ENCODE data around the gene OSR1. TPM values are rescaled to one million over a fixed set of nuclear protein-coding genes. Genes with fewer than 3 reads are reported as not detected.

Gene OSR1
- total and polyA plus RNA-seq, 2 experiments from 2014 or later: 0.24 TPM; not detected in 1

DNA sequence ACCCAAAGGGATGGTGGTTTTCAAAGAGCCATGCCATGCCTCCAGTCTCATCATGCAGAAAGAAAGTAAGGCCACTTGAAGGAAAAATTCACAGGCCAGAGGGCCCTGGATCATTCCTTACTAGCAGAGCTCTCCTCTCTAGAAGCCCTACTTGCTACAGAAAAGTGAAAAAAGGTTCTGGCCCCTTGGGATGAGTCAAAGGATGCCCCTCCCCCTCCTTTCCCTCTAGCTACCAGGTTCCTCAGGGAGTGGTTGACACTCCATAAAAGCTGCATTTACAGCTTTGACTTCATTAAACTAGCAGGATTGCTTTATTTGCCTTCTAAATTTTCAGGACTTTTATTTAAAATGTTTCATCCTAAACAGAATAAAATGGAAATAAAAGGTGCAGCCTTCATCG, 21.2 kb downstream of the OSR1 start:
- Histone ChIP-seq H3K4me1 (ENCODE audit: insufficient read depth) (no peaks in the 10 kb centered on the region), H3F3A (replicated peaks; ENCODE audit: low read depth) (no peaks in the 10 kb centered on the region), H3K9me2 (ENCODE audit: insufficient read depth) (no peaks in the 10 kb centered on the region), H3K36me3 (ENCODE audit: insufficient read depth) (no peaks in the 10 kb centered on the region), H3K27me3 (ENCODE audit: insufficient read depth) (no peaks in the 10 kb centered on the region), H3K27ac (ENCODE audit: low read depth) (no peak overlapping the region), H2AFZ (no peak overlapping the region), H3K4me2 (no peak overlapping the region), H4K20me1 (replicated peaks; ENCODE audit: insufficient read depth) (0 out of 2 replicates have a peak, but pooled peaks cover 2% of the 10 kb centered on the region), H3K4me3 (no peak overlapping the region), H3K79me2 (replicated peaks; ENCODE audit: insufficient read depth) (no peaks in the 10 kb centered on the region)
- peaks cover 3% of the 10 kb centered on the region; the same call in 2 of the 3 replicates for H3K9me3 Mint-ChIP-seq
- H3K4me3 Mint-ChIP-seq: no peak overlapping the region
- H3K36me3 Mint-ChIP-seq (ENCODE audit: low read depth): 0 out of 3 replicates have a peak, but pooled peaks cover 3% of the 10 kb centered on the region
- TF ChIP-seq POLR2AphosphoS5 (IDR thresholded peaks at IDR 0.05; ENCODE audit: low read depth) (no peak), EZH2phosphoT487 (IDR thresholded peaks at IDR 0.05; ENCODE audit: unreplicated experiment) (no peak), CREB1 (CRISPR knock-in tag; IDR thresholded peaks at IDR 0.05; ENCODE audit: low read depth) (no peak), ZNF331 (CRISPR knock-in tag; IDR thresholded peaks at IDR 0.05; ENCODE audit: low read depth) (no peak), NANOG (IDR thresholded peaks at IDR 0.05; ENCODE audit: borderline replicate concordance) (no peak), STAT1 (IDR thresholded peaks at IDR 0.05; ENCODE audit: unreplicated experiment) (no peak), ZNF114 (CRISPR knock-in tag; IDR thresholded peaks at IDR 0.05) (no peak), JUNB (IDR thresholded peaks at IDR 0.05; ENCODE audit: unreplicated experiment) (no peak), EZH2 (IDR thresholded peaks at IDR 0.05; ENCODE audit: low read depth, unreplicated experiment) (no peak)
- TF ChIP-seq, protein P1, sequence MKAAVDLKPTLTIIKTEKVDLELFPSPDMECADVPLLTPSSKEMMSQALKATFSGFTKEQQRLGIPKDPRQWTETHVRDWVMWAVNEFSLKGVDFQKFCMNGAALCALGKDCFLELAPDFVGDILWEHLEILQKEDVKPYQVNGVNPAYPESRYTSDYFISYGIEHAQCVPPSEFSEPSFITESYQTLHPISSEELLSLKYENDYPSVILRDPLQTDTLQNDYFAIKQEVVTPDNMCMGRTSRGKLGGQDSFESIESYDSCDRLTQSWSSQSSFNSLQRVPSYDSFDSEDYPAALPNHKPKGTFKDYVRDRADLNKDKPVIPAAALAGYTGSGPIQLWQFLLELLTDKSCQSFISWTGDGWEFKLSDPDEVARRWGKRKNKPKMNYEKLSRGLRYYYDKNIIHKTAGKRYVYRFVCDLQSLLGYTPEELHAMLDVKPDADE (IDR thresholded peaks at IDR 0.05): no peak
- TF ChIP-seq, protein P2, sequence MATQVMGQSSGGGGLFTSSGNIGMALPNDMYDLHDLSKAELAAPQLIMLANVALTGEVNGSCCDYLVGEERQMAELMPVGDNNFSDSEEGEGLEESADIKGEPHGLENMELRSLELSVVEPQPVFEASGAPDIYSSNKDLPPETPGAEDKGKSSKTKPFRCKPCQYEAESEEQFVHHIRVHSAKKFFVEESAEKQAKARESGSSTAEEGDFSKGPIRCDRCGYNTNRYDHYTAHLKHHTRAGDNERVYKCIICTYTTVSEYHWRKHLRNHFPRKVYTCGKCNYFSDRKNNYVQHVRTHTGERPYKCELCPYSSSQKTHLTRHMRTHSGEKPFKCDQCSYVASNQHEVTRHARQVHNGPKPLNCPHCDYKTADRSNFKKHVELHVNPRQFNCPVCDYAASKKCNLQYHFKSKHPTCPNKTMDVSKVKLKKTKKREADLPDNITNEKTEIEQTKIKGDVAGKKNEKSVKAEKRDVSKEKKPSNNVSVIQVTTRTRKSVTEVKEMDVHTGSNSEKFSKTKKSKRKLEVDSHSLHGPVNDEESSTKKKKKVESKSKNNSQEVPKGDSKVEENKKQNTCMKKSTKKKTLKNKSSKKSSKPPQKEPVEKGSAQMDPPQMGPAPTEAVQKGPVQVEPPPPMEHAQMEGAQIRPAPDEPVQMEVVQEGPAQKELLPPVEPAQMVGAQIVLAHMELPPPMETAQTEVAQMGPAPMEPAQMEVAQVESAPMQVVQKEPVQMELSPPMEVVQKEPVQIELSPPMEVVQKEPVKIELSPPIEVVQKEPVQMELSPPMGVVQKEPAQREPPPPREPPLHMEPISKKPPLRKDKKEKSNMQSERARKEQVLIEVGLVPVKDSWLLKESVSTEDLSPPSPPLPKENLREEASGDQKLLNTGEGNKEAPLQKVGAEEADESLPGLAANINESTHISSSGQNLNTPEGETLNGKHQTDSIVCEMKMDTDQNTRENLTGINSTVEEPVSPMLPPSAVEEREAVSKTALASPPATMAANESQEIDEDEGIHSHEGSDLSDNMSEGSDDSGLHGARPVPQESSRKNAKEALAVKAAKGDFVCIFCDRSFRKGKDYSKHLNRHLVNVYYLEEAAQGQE (IDR thresholded peaks at IDR 0.05; ENCODE audit: unreplicated experiment): no peak
- TF ChIP-seq, protein P3, sequence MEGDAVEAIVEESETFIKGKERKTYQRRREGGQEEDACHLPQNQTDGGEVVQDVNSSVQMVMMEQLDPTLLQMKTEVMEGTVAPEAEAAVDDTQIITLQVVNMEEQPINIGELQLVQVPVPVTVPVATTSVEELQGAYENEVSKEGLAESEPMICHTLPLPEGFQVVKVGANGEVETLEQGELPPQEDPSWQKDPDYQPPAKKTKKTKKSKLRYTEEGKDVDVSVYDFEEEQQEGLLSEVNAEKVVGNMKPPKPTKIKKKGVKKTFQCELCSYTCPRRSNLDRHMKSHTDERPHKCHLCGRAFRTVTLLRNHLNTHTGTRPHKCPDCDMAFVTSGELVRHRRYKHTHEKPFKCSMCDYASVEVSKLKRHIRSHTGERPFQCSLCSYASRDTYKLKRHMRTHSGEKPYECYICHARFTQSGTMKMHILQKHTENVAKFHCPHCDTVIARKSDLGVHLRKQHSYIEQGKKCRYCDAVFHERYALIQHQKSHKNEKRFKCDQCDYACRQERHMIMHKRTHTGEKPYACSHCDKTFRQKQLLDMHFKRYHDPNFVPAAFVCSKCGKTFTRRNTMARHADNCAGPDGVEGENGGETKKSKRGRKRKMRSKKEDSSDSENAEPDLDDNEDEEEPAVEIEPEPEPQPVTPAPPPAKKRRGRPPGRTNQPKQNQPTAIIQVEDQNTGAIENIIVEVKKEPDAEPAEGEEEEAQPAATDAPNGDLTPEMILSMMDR (conservative IDR thresholded peaks at IDR 0.05; ENCODE audit: low read depth in 2 of 2): no peak
- TF ChIP-seq, protein P4, sequence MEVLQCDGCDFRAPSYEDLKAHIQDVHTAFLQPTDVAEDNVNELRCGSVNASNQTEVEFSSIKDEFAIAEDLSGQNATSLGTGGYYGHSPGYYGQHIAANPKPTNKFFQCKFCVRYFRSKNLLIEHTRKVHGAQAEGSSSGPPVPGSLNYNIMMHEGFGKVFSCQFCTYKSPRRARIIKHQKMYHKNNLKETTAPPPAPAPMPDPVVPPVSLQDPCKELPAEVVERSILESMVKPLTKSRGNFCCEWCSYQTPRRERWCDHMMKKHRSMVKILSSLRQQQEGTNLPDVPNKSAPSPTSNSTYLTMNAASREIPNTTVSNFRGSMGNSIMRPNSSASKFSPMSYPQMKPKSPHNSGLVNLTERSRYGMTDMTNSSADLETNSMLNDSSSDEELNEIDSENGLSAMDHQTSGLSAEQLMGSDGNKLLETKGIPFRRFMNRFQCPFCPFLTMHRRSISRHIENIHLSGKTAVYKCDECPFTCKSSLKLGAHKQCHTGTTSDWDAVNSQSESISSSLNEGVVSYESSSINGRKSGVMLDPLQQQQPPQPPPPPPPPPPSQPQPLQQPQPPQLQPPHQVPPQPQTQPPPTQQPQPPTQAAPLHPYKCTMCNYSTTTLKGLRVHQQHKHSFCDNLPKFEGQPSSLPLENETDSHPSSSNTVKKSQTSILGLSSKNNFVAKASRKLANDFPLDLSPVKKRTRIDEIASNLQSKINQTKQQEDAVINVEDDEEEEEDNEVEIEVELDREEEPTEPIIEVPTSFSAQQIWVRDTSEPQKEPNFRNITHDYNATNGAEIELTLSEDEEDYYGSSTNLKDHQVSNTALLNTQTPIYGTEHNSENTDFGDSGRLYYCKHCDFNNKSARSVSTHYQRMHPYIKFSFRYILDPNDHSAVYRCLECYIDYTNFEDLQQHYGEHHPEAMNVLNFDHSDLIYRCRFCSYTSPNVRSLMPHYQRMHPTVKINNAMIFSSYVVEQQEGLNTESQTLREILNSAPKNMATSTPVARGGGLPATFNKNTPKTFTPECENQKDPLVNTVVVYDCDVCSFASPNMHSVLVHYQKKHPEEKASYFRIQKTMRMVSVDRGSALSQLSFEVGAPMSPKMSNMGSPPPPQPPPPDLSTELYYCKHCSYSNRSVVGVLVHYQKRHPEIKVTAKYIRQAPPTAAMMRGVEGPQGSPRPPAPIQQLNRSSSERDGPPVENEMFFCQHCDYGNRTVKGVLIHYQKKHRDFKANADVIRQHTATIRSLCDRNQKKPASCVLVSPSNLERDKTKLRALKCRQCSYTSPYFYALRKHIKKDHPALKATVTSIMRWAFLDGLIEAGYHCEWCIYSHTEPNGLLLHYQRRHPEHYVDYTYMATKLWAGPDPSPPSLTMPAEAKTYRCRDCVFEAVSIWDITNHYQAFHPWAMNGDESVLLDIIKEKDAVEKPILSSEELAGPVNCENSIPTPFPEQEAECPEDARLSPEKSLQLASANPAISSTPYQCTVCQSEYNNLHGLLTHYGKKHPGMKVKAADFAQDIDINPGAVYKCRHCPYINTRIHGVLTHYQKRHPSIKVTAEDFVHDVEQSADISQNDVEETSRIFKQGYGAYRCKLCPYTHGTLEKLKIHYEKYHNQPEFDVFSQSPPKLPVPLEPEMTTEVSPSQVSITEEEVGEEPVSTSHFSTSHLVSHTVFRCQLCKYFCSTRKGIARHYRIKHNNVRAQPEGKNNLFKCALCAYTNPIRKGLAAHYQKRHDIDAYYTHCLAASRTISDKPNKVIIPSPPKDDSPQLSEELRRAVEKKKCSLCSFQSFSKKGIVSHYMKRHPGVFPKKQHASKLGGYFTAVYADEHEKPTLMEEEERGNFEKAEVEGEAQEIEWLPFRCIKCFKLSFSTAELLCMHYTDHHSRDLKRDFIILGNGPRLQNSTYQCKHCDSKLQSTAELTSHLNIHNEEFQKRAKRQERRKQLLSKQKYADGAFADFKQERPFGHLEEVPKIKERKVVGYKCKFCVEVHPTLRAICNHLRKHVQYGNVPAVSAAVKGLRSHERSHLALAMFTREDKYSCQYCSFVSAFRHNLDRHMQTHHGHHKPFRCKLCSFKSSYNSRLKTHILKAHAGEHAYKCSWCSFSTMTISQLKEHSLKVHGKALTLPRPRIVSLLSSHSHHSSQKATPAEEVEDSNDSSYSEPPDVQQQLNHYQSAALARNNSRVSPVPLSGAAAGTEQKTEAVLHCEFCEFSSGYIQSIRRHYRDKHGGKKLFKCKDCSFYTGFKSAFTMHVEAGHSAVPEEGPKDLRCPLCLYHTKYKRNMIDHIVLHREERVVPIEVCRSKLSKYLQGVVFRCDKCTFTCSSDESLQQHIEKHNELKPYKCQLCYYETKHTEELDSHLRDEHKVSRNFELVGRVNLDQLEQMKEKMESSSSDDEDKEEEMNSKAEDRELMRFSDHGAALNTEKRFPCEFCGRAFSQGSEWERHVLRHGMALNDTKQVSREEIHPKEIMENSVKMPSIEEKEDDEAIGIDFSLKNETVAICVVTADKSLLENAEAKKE (CRISPR knock-in tag; IDR thresholded peaks at IDR 0.05): no peak
- H3K27me3 Mint-ChIP-seq (ENCODE audit: insufficient read depth, low read depth, poor library complexity): no peaks in the 10 kb centered on the region
- H3K4me1 Mint-ChIP-seq: no peaks in the 10 kb centered on the region
- ATAC-seq (no peak), DNase-seq (ENCODE audit: low spot score) (no peak)
- no peak overlapping the region for H3K27ac Mint-ChIP-seq

All from GM23338 (cell line).